K562 (cell line): ENCODE data around the gene CISD3. TPM values are rescaled to one million over a fixed set of nuclear protein-coding genes. Genes with fewer than 3 reads are reported as not detected.
A peak's percentile ranks its signal among the peaks of the same experiment; 100 is the strongest.

Experiments
- ATAC-seq: fragments of 200-7000 bp; cut with Tn5 transposase; 3 replicates; pipeline ENCODE4 v1.9.1; 2020; ENCODE audit warnings: moderate library complexity
- BruUV-seq: library from RNA; stranded (reverse); fragments of 400-500 nt; replicated peaks from 2 replicates; lab custom pipeline; 2021; lab: Mats Ljungman, UMichigan
- CTCF ChIA-PET: fragments of 300-600 bp; formaldehyde crosslinking; extraction: SDS; loops from one replicate; lab custom pipeline; 2021; ENCODE audit warnings: low intra/inter-chr PET ratio; lab: Yijun Ruan, JAX
- POLR2A ChIA-PET: fragments of 300-600, 350-650 bp; sonication (Branson Sonifier 250); formaldehyde crosslinking; extraction: SDS; loops from one replicate; lab custom pipeline; 2021; ENCODE audit warnings: antibody characterized with exemption, inconsistent platforms; lab: Yijun Ruan, JAX
- DNase-seq, 4 experiments: peaks; one replicate each; pipeline versions ENCODE4 v3.0.0 to v3.0.0-alpha.2; 2011 to 2018; ENCODE audit warnings: low spot score in 3 of 4, mixed read lengths in 3 of 4; ENCODE audit errors: extremely low read depth in 1 of 4
- FAIRE-seq: peaks from 2 replicates; lab custom pipeline; 2011; peaks lifted over from hg19 to GRCh38; lab: Jason Lieb, UNC
- H2AFZ ChIP-seq: 2 replicates; pipeline ENCODE4 v1.6.0; 2011; ENCODE audit warnings: low read depth, low read length, control low read depth, inconsistent platforms
- H3K27ac ChIP-seq: fragments of 200-600 bp; 3 replicates; pipeline ENCODE4 v1.8.0; 2011; ENCODE audit warnings: low read depth, mild to moderate bottlenecking, control low read depth, inconsistent platforms, low read length, moderate library complexity, mixed read lengths; ENCODE audit errors: extremely low read depth
- H3K27me3 ChIP-seq, 2 experiments: fragments of 300-600 bp in 1 of 2; 2 replicates in 1 of 2; 3 replicates in 1 of 2; pipeline versions ENCODE4 v1.6.0 to v1.8.0; 2011; ENCODE audit warnings: inconsistent platforms in 2 of 2, low read length in 2 of 2, mild to moderate bottlenecking in 1 of 2, mixed read lengths in 1 of 2, moderate library complexity in 1 of 2; ENCODE audit not compliant: control insufficient read depth in 2 of 2, insufficient read depth in 2 of 2
- H3K36me3 ChIP-seq: fragments of 300-600 bp; 3 replicates; pipeline ENCODE4 v1.8.0; 2011; ENCODE audit warnings: mild to moderate bottlenecking, low read length, inconsistent platforms; ENCODE audit not compliant: control insufficient read depth, insufficient read depth
- H3K4me1 ChIP-seq, 2 experiments: fragments of 200-600 bp in 1 of 2; replicated peaks in 1 of 2; 2 replicates in 1 of 2; 3 replicates in 1 of 2; pipeline versions ENCODE4 v1.5.1 to v1.8.0; 2011; ENCODE audit warnings: inconsistent platforms in 2 of 2, low read length in 2 of 2, mild to moderate bottlenecking in 1 of 2, mixed read lengths in 1 of 2, moderate library complexity in 1 of 2; ENCODE audit not compliant: control insufficient read depth in 2 of 2, insufficient read depth in 2 of 2
- H3K4me2 ChIP-seq: 2 replicates; pipeline ENCODE4 v1.6.1; 2011; ENCODE audit warnings: low read length, control low read depth, inconsistent platforms, mixed read lengths; ENCODE audit not compliant: insufficient read depth
- H3K4me3 ChIP-seq: fragments of 200-600 bp; sonication (generic), shearing (Covaris generic); 2 replicates; pipeline ENCODE4 v1.5.1; 2016; ENCODE audit warnings: control low read depth, inconsistent platforms
- H3K79me2 ChIP-seq: fragments of 200-600 bp; 3 replicates; pipeline ENCODE4 v1.8.0; 2011; ENCODE audit warnings: low read length, inconsistent platforms; ENCODE audit not compliant: control insufficient read depth, insufficient read depth
- H3K9ac ChIP-seq, 2 experiments: 2 replicates each; pipeline versions ENCODE4 v1.6.0 to v1.6.1; 2011; ENCODE audit warnings: low read depth in 2 of 2, low read length in 2 of 2, control low read depth in 1 of 2, inconsistent platforms in 1 of 2, mild to moderate bottlenecking in 1 of 2, mixed read lengths in 1 of 2; ENCODE audit not compliant: insufficient read depth in 1 of 2
- H3K9me1 ChIP-seq: one replicate; pipeline ENCODE4 v1.6.0; 2011; ENCODE audit warnings: inconsistent platforms, mild to moderate bottlenecking, low read length, moderate library complexity; ENCODE audit not compliant: control insufficient read depth, insufficient read depth
- H3K9me3 ChIP-seq: replicated peaks from 2 replicates; pipeline ENCODE4 v1.5.1; 2011; ENCODE audit warnings: low read depth, low read length, inconsistent platforms; ENCODE audit not compliant: control insufficient read depth, insufficient read depth
- H4K20me1 ChIP-seq: replicated peaks from 2 replicates; pipeline ENCODE4 v1.6.1; 2011; ENCODE audit warnings: low read length, inconsistent platforms, mixed read lengths; ENCODE audit not compliant: control insufficient read depth, insufficient read depth
- BMI1 ChIP-seq: fragments of 150-350 bp; IDR thresholded peaks from 2 replicates; pipeline ENCODE4 v1.6.1; 2014; ENCODE audit warnings: low read length
- E2F3 ChIP-seq: fragments of 250-450 bp; sonication (Bioruptor Pico); IDR thresholded peaks from 2 replicates; pipeline ENCODE4 v1.4.0; 2020; ENCODE audit warnings: mild to moderate bottlenecking
- FOS ChIP-seq: IDR thresholded peaks from 3 replicates; pipeline ENCODE4 v1.6.1; 2011; ENCODE audit not compliant: insufficient read length; ENCODE audit errors: extremely low read depth
- KAT8 ChIP-seq: fragments of 450-650 bp; IDR thresholded peaks from 2 replicates; pipeline ENCODE4 v1.6.1; 2016; ENCODE audit warnings: low read depth, mild to moderate bottlenecking
- LCOR ChIP-seq: sonication (generic); formaldehyde crosslinking; IDR thresholded peaks from 2 replicates; pipeline ENCODE4 v1.8.0; 2022; ENCODE audit warnings: mild to moderate bottlenecking, missing genetic modification reagents
- POLR3G ChIP-seq: IDR thresholded peaks from 2 replicates; pipeline ENCODE4 v1.6.1; 2011; ENCODE audit not compliant: insufficient read length, insufficient replicate concordance; ENCODE audit errors: extremely low read depth
- RCOR1 ChIP-seq, 2 experiments: IDR thresholded peaks; 2 replicates each; pipeline ENCODE4 v1.6.1; 2012; ENCODE audit warnings: low read depth in 2 of 2, low read length in 2 of 2, borderline replicate concordance in 1 of 2, improper control_type of control experiment in 1 of 2
- SETDB1 ChIP-seq: IDR thresholded peaks from one replicate; pipeline ENCODE4 v1.6.1; 2012; ENCODE audit warnings: low read length, control low read depth, inconsistent platforms
- STAT5B ChIP-seq: fragments of 250-450 bp; sonication (Bioruptor Pico); IDR thresholded peaks from 2 replicates; pipeline ENCODE4 v1.8.0; 2021; ENCODE audit warnings: mild to moderate bottlenecking, inconsistent platforms
- TAL1 ChIP-seq: fragments of 450-650 bp; IDR thresholded peaks from 2 replicates; pipeline ENCODE4 v1.6.1; 2016; ENCODE audit warnings: mild to moderate bottlenecking
- ZBTB17 ChIP-seq: fragments of 450-650 bp; formaldehyde crosslinking; IDR thresholded peaks from 2 replicates; pipeline ENCODE4 v1.4.0; 2020; ENCODE audit warnings: mild to moderate bottlenecking
- ZFX ChIP-seq: sonication (generic); formaldehyde crosslinking; IDR thresholded peaks from 2 replicates; pipeline ENCODE4 v1.8.0; 2022; ENCODE audit warnings: mild to moderate bottlenecking, missing genetic modification reagents, moderate library complexity
- ZNF124 ChIP-seq: sonication (generic); formaldehyde crosslinking; IDR thresholded peaks from 2 replicates; pipeline ENCODE4 v1.8.1; 2022; ENCODE audit warnings: missing genetic modification reagents
- ZNF24 ChIP-seq: fragments of 450-650 bp; IDR thresholded peaks from 2 replicates; pipeline ENCODE4 v1.6.1; 2016
- WGBS: fragments of 100-300 bp; shearing (Covaris generic); methylation state at CpG from one replicate; pipeline ENCODE4 v1.1.6; 2016; ENCODE audit warnings: low coverage, mixed read lengths; ENCODE audit not compliant: insufficient coverage; ENCODE audit errors: missing lambda C conversion rate; 5-methylcytosine and 5-hydroxymethylcytosine counted together
- in situ Hi-C: fragments of 300-500 bp; cut with MboI; formaldehyde crosslinking; loops from 4 replicates; pipeline ENCODE4 v1.15.0; 2018; ENCODE audit warnings: inconsistent platforms, mixed read lengths
- intact Hi-C: fragments of 100-400 bp; cut with micrococcal nuclease; formaldehyde crosslinking; loops from 2 replicates; pipeline ENCODE4 v1.14.2; 2022
- polyA plus RNA-seq, 8 experiments: library from polyadenylated mRNA; depleted of rRNA in 4 of 8; stranded (reverse) in 5 of 8; unstranded in 3 of 8; fragments of >200 nt; fragmentation: Nextera tagmentation in 2 of 8; fragmentation: Illumina TruSeq in 1 of 8; extraction: Ambion mirVana in 2 of 8; extraction: Trizol in 1 of 8; gene quantifications; 2 replicates each; pipeline versions ENCODE4 v1.2.1 to v1.2.3, GENCODE V29; 2011 to 2014; ENCODE audit warnings: inconsistent platforms in 1 of 8, missing spikeins in 1 of 8
- total RNA-seq, 7 experiments: library from RNA; depleted of rRNA in 6 of 7; stranded (reverse); fragments of >200 nt in 6 of 7; fragmentation: Illumina TruSeq in 2 of 7; extraction: Trizol in 2 of 7; gene quantifications; 2 replicates each; pipeline versions ENCODE4 v1.2.1 to v1.2.3, GENCODE V29; 2011 to 2021; ENCODE audit warnings: low replicate concordance in 1 of 7
- TF ChIP-seq, protein P1 (sequence below): fragments of 150-350 bp; IDR thresholded peaks from 2 replicates; pipeline ENCODE4 v1.6.1; 2014; ENCODE audit warnings: low read depth, mild to moderate bottlenecking, low read length, borderline replicate concordance
- TF ChIP-seq, protein P2 (sequence below): sonication (generic); formaldehyde crosslinking; IDR thresholded peaks from 2 replicates; pipeline ENCODE4 v1.8.0; 2022; ENCODE audit warnings: mild to moderate bottlenecking, missing genetic modification reagents, borderline replicate concordance

CISD3 gene
- total and polyA plus RNA-seq, 9 of the 15 experiments (the other 6 are each of a cell fraction or from before 2014, with no cell fraction given): 5.0 to 60.7 (median 15.7) TPM

DNA sequence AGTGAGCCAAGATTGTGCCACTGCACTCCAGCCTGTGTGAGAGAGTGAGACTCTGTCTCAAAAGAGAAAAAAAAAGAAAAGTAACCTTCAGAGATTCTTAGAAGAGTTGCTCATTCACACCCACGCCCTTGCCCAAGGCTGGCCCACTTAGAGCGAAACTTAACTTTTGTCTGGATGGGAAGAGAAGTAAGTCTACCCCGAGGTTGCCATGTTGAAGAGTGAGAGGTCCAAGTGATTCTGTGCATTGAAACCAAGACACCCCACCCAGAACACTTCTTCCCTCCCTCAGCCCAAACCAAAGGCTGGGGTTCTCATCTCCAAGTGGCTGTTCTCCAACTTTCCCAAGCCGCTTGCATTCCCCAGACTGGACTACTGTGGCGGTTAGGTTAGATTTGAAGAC lies 2.4 kb upstream of the CISD3 start:
- no peaks in the 10 kb centered on the region for H3K9me3 ChIP-seq
- peaks cover 24% of the 10 kb centered on the region for H3K79me2 ChIP-seq
- peaks cover 45 to 70% of the 10 kb centered on the region in 2 experiments for H3K4me1 ChIP-seq
- peaks cover 3% of the 10 kb centered on the region for H3K9me1 ChIP-seq
- 69% methylated on average over 5 of the region's 5 CpGs for WGBS
- no peaks in the 10 kb centered on the region for H4K20me1 ChIP-seq
- H3K9ac ChIP-seq: peak overlapping the region in 1 of 2 experiments; percentile 84; a peak in 1 of 4 replicates
- no TSS peak for BruUV-seq
- ATAC-seq (no peak), DNase-seq (no peak), FAIRE-seq (no peak)
- POLR2A ChIA-PET: interaction anchor here (0.9 to 2.4 kb wide), 10 partner anchors 9 to 142 kb away, joined by 3 to 13 read pairs (median 6); partner anchors contain the start of genes LASP1 and MLLT6
- H3K4me2 ChIP-seq: peak overlapping the region; percentile 0; the same call in 1 of the 2 replicates
- in situ Hi-C loops: no loop called here
- no peak overlapping the region for H2AFZ ChIP-seq
- H3K4me3 ChIP-seq: no peak overlapping the region
- no peaks in the 10 kb centered on the region for H3K27me3 ChIP-seq
- intact Hi-C loops: no loop called here
- TF ChIP-seq FOS (no peak), LCOR (CRISPR knock-in tag) (no peak), ZNF24 (no peak), RCOR1 (IDR thresholded peaks at IDR 0.05; ENCODE audit: borderline replicate concordance in 1 of 2, low read depth in 2 of 2, low read length in 2 of 2) (no peak), SETDB1 (no peak), KAT8 (no peak), POLR3G (no peak), ZNF124 (no peak), TAL1 (no peak), ZBTB17 (CRISPR knock-in tag) (no peak), ZFX (CRISPR knock-in tag) (no peak), BMI1 (no peak), STAT5B (CRISPR knock-in tag) (no peak), E2F3 (no peak)
- TF ChIP-seq, protein P1, sequence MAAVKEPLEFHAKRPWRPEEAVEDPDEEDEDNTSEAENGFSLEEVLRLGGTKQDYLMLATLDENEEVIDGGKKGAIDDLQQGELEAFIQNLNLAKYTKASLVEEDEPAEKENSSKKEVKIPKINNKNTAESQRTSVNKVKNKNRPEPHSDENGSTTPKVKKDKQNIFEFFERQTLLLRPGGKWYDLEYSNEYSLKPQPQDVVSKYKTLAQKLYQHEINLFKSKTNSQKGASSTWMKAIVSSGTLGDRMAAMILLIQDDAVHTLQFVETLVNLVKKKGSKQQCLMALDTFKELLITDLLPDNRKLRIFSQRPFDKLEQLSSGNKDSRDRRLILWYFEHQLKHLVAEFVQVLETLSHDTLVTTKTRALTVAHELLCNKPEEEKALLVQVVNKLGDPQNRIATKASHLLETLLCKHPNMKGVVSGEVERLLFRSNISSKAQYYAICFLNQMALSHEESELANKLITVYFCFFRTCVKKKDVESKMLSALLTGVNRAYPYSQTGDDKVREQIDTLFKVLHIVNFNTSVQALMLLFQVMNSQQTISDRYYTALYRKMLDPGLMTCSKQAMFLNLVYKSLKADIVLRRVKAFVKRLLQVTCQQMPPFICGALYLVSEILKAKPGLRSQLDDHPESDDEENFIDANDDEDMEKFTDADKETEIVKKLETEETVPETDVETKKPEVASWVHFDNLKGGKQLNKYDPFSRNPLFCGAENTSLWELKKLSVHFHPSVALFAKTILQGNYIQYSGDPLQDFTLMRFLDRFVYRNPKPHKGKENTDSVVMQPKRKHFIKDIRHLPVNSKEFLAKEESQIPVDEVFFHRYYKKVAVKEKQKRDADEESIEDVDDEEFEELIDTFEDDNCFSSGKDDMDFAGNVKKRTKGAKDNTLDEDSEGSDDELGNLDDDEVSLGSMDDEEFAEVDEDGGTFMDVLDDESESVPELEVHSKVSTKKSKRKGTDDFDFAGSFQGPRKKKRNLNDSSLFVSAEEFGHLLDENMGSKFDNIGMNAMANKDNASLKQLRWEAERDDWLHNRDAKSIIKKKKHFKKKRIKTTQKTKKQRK: no peak
- TF ChIP-seq, protein P2, sequence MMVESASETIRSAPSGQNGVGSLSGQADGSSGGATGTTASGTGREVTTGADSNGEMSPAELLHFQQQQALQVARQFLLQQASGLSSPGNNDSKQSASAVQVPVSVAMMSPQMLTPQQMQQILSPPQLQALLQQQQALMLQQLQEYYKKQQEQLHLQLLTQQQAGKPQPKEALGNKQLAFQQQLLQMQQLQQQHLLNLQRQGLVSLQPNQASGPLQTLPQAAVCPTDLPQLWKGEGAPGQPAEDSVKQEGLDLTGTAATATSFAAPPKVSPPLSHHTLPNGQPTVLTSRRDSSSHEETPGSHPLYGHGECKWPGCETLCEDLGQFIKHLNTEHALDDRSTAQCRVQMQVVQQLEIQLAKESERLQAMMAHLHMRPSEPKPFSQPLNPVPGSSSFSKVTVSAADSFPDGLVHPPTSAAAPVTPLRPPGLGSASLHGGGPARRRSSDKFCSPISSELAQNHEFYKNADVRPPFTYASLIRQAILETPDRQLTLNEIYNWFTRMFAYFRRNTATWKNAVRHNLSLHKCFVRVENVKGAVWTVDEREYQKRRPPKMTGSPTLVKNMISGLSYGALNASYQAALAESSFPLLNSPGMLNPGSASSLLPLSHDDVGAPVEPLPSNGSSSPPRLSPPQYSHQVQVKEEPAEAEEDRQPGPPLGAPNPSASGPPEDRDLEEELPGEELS: no peak
- H3K36me3 ChIP-seq: peaks cover 30% of the 10 kb centered on the region; the same call in 2 of the 3 replicates
- CTCF ChIA-PET: no interaction called here
- H3K27ac ChIP-seq: no peak overlapping the region
